ENCODE data around the gene SPATA33. TPM values are rescaled to one million over a fixed set of nuclear protein-coding genes. Genes with fewer than 3 reads are reported as not detected.

SPATA33 gene
- polyA plus RNA-seq, 6 donors from 2014 or later, result 1.5 to 3.2 (median 2.5) TPM; not detected in 1

- Mint-ChIP-seq H3K27me3 (no peaks in the 10 kb centered on the region), H3K4me1 (peaks cover 13 to 20% (median 17%) of the 10 kb centered on the region in 3 donors), H3K4me3 (peak overlapping the region in 3 of 8 donors; percentile 5 to 60 (median 56)), H3K27ac (peak overlapping the region in 2 of 6 donors; percentile 41 to 88), H3K9me3 (no peaks in the 10 kb centered on the region), H3K36me3 (peaks cover 0 to 3% of the 10 kb centered on the region in 2 donors)
- DNase-seq (no peak), ATAC-seq (ENCODE audit: low read depth in 2 of 2) (no peak)
These were observed 60.3 kb downstream of the SPATA33 start for GRCh38 chr16:89717688-89718505.

Other genes with a start within 250 kb of the SPATA33 start
- gene ANKRD11, start 167.3 kb upstream of the SPATA33 start, polyA plus RNA-seq (ENCODE audit: low read depth in 6 of 6), result 10 to 100 TPM in 3 of 6 donors, 1 to 10 TPM in 2, under 1 TPM in 1; 0.78 to 24.8 (median 10.1) TPM
- gene SPG7, start 149.4 kb upstream of the SPATA33 start, polyA plus RNA-seq (ENCODE audit: low read depth in 6 of 6), result 10 to 100 TPM; 34.8 to 54.1 (median 40.0) TPM
- 1,000 to 10,000 TPM; 3,620 to 5,980 (median 5,028) TPM for gene RPL13, start 97.2 kb upstream of the SPATA33 start, polyA plus RNA-seq (ENCODE audit: low read depth in 6 of 6)
- not detected for gene CPNE7, start 82.1 kb upstream of the SPATA33 start, polyA plus RNA-seq (ENCODE audit: low read depth in 6 of 6)
- not detected for gene DPEP1, start 44.2 kb upstream of the SPATA33 start, polyA plus RNA-seq (ENCODE audit: low read depth in 6 of 6)
- 10 to 100 TPM; 63.0 to 91.4 (median 73.5) TPM for gene CHMP1A, start 128 bp upstream of the SPATA33 start, polyA plus RNA-seq (ENCODE audit: low read depth in 6 of 6)
- gene CDK10, start 28.9 kb downstream of the SPATA33 start, polyA plus RNA-seq (ENCODE audit: low read depth in 6 of 6), result 10 to 100 TPM; 16.7 to 27.7 (median 19.6) TPM
- 10 to 100 TPM in 1 of 6 donors, 1 to 10 TPM in 5; 5.9 to 18.8 (median 8.6) TPM for gene SPATA2L, start 43.9 kb downstream of the SPATA33 start, polyA plus RNA-seq (ENCODE audit: low read depth in 6 of 6)
- under 1 TPM in 5 of 6 donors, not detected in 1; 0.14 to 0.88 (median 0.51) TPM for gene VPS9D1, start 63.1 kb downstream of the SPATA33 start, polyA plus RNA-seq (ENCODE audit: low read depth in 6 of 6)
- gene ZNF276, start 63.7 kb downstream of the SPATA33 start, polyA plus RNA-seq (ENCODE audit: low read depth in 6 of 6), result 10 to 100 TPM in 2 of 6 donors, 1 to 10 TPM in 3, under 1 TPM in 1; 0.22 to 32.6 (median 8.3) TPM
- gene FANCA, start 158.8 kb downstream of the SPATA33 start, polyA plus RNA-seq (ENCODE audit: low read depth in 6 of 6), result 10 to 100 TPM; 11.7 to 30.5 (median 17.4) TPM
- under 1 TPM in 3 of 6 donors, not detected in 3; 0.09 to 0.57 (median 0.20) TPM for gene SPIRE2, start 170.6 kb downstream of the SPATA33 start, polyA plus RNA-seq (ENCODE audit: low read depth in 6 of 6)
- gene TCF25, start 215.8 kb downstream of the SPATA33 start, polyA plus RNA-seq (ENCODE audit: low read depth in 6 of 6), result 100 to 1,000 TPM in 5 of 6 donors, 10 to 100 TPM in 1; 88.4 to 135 (median 108) TPM